Coronary artery (tissue), 2 donors: ENCODE data around the gene PERM1.
"Not testable (repeated sequence)": the region's sequence is repeated elsewhere in the genome, so short reads cannot be mapped to it uniquely, and the experiment has no call there.

ENCODE experiments used
- DNase-seq: peaks from one replicate; pipeline ENCODE4 v3.0.0-alpha.2; 2017; ENCODE audit warnings: low spot score
- H3K27ac ChIP-seq, 2 donors: fragments of 200-600 bp; sonication (generic); one replicate each; pipeline ENCODE4 v1.5.1; 2016 to 2019
- H3K4me3 ChIP-seq: fragments of 200-600 bp; sonication (generic); 2 replicates; pipeline ENCODE4 v1.5.1; 2016; ENCODE audit warnings: mild to moderate bottlenecking, moderate library complexity
- CTCF ChIP-seq: fragments of 200-600 bp; sonication (generic); IDR thresholded peaks from one replicate; pipeline ENCODE4 v1.5.1; 2019; ENCODE audit warnings: antibody characterized with exemption

Gene PERM1

GRCh38 chr1:947958-948357 lies 33.9 kb downstream of the PERM1 start:
- DNase-seq, result no peak
- TF ChIP-seq CTCF, result no peak
- no peak overlapping the region for H3K4me3 ChIP-seq
- no peak overlapping the region for H3K27ac ChIP-seq

- not testable (repeated sequence) for H3K4me3 ChIP-seq, H3K27ac ChIP-seq, DNase-seq
These were observed 35.1 kb downstream of the PERM1 start for GRCh38 chr1:946811-947210.

GRCh38 chr1:945688-946556 lies 36.0 kb downstream of the PERM1 start:
- TF ChIP-seq CTCF, result no peak
- no peak overlapping the region for H3K4me3 ChIP-seq
- DNase-seq, result no peak
- no peak overlapping the region for H3K27ac ChIP-seq

GRCh38 chr1:944341-945325 lies 37.3 kb downstream of the PERM1 start:
- DNase-seq, result no peak
- TF ChIP-seq CTCF, result no peak
- Histone ChIP-seq H3K4me3 (no peak overlapping the region), H3K27ac (peak overlapping the region in 1 of 2 donors; percentile 65)

GRCh38 chr1:943545-944340 lies 38.1 kb downstream of the PERM1 start:
- no peak for TF ChIP-seq CTCF
- DNase-seq, result no peak
- H3K27ac ChIP-seq, result peak overlapping the region in 1 of 2 donors; percentile 65
- H3K4me3 ChIP-seq, result no peak overlapping the region

GRCh38 chr1:942864-943533 lies 38.9 kb downstream of the PERM1 start:
- Histone ChIP-seq H3K27ac (peak overlapping the region in 1 of 2 donors; percentile 77), H3K4me3 (peak overlapping the region; percentile 74)
- DNase-seq, result no peak
- no peak for TF ChIP-seq CTCF
